Measurements from ENCODE around the gene DGKD.

DNA sequence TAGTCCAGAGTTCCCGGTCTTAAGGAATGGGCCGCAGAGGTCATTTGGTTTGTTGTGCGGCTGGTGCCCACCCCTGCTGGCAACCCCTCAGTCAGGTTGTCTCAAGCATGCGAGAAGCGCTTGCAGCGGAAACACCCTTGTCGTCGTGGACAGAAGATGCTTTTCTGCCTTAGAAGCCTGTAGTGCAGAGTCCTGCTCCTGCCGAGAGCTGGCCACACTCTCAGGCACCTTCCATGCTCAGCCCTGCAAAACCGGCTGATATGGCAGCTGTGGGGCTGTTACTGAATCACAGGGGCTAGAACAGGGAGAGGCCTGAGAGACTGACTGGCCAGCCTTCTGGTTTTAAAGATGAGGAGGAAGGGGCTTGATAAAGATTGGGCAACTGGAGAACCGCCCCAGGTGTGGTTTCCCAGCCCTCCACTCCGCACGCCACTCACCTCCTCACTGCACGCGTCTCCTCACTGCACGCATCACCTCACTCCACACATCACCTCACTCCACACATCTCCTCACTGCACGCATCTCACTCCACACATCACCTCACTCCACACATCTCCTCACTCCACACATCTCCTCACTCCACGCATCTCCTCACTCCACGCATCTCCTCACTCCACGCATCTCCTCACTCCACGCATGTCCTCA, 108.7 kb downstream of the DGKD start:
- TF ChIP-seq EZH2 (IDR thresholded peaks at IDR 0.05; ENCODE audit: low read length, missing control alignments): no peak
- TF ChIP-seq, protein P1, sequence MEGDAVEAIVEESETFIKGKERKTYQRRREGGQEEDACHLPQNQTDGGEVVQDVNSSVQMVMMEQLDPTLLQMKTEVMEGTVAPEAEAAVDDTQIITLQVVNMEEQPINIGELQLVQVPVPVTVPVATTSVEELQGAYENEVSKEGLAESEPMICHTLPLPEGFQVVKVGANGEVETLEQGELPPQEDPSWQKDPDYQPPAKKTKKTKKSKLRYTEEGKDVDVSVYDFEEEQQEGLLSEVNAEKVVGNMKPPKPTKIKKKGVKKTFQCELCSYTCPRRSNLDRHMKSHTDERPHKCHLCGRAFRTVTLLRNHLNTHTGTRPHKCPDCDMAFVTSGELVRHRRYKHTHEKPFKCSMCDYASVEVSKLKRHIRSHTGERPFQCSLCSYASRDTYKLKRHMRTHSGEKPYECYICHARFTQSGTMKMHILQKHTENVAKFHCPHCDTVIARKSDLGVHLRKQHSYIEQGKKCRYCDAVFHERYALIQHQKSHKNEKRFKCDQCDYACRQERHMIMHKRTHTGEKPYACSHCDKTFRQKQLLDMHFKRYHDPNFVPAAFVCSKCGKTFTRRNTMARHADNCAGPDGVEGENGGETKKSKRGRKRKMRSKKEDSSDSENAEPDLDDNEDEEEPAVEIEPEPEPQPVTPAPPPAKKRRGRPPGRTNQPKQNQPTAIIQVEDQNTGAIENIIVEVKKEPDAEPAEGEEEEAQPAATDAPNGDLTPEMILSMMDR (conservative IDR thresholded peaks at IDR 0.05 in 1 of 2, IDR thresholded peaks at IDR 0.05 in 1 of 2; ENCODE audit: low read depth in 1 of 2, low read length in 2 of 2): no peak

All from fibroblast of lung (primary cell).